HG02588 (cell line): ENCODE data around the gene BRD4.

Experiments
- ATAC-seq: cut with Tn5 transposase; IDR thresholded peaks from one replicate; pipeline ENCODE4 v1.9.1; 2021; ENCODE audit warnings: mild to moderate bottlenecking, moderate library complexity; ENCODE audit not compliant: unreplicated experiment

Gene BRD4

GRCh38 chr19:15291548-15292021, 40.8 kb downstream of the BRD4 start:
- ATAC-seq: no peak

- ATAC-seq: no peak
Measured at GRCh38 chr19:15291089-15291488, 41.2 kb downstream of the BRD4 start.

GRCh38 chr19:15290166-15290565, 42.2 kb downstream of the BRD4 start:
- ATAC-seq: no peak

- no peak for ATAC-seq
Measured at GRCh38 chr19:15289673-15290072, 42.7 kb downstream of the BRD4 start.

GRCh38 chr19:15288146-15288963, 44.0 kb downstream of the BRD4 start:
- no peak for ATAC-seq

- ATAC-seq: no peak
Measured at GRCh38 chr19:15287496-15287895, 44.8 kb downstream of the BRD4 start.

GRCh38 chr19:15286688-15287365, 45.5 kb downstream of the BRD4 start:
- ATAC-seq: no peak

- no peak for ATAC-seq
Measured at GRCh38 chr19:15285896-15286591, 46.3 kb downstream of the BRD4 start.

- no peak for ATAC-seq
Measured at GRCh38 chr19:15284896-15285295, 47.4 kb downstream of the BRD4 start.

- no peak for ATAC-seq
Measured at GRCh38 chr19:15284091-15284490, 48.2 kb downstream of the BRD4 start.

- no peak for ATAC-seq
Measured at GRCh38 chr19:15283141-15283883, 49.0 kb downstream of the BRD4 start.

- ATAC-seq: no peak
Measured at GRCh38 chr19:15282311-15282705, 50.0 kb downstream of the BRD4 start.

- no peak for ATAC-seq
Measured at GRCh38 chr19:15280915-15281683, 51.2 kb downstream of the BRD4 start.

- ATAC-seq: no peak
Measured at GRCh38 chr19:15280048-15280725, 52.2 kb downstream of the BRD4 start.

GRCh38 chr19:15279326-15279904, 52.9 kb downstream of the BRD4 start:
- ATAC-seq: no peak

GRCh38 chr19:15276620-15277215, 55.6 kb downstream of the BRD4 start:
- ATAC-seq: no peak

GRCh38 chr19:15274477-15274876, 57.9 kb downstream of the BRD4 start:
- no peak for ATAC-seq

- no peak for ATAC-seq
Measured at GRCh38 chr19:15269806-15270205, 62.5 kb downstream of the BRD4 start.

- ATAC-seq: no peak
Measured at GRCh38 chr19:15268928-15269253, 63.4 kb downstream of the BRD4 start.
